ENCODE results near the gene ALKAL2.

DNA sequence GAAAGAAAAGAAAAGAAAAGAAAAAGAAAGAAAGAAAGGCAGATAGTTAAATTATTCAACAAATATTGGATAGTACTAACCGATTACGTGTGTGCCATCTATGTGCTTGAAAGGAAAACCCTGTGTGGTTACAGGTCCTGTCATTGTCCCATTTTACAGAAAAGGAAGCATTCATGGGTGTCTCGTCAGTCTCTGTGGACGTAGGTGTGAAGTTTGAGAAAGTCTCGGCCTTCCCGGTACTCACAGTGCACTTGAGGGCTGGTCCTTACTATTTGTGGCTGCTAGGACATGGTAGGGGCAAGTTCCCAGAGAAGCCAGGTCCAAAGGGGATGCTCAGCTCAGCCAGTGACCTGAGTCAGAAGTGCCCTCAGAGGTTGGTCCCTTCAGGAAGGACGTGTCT lies 43.3 kb downstream of the ALKAL2 start:
- TF ChIP-seq CTCF (IDR thresholded peaks at IDR 0.05) (no peak), POLR2A (IDR thresholded peaks at IDR 0.05) (no peak), EP300 (IDR thresholded peaks at IDR 0.05; ENCODE audit: low read depth) (no peak), POLR2AphosphoS5 (IDR thresholded peaks at IDR 0.05) (no peak)

Data from transverse colon (tissue), 4 donors.